HEK293T (cell line): ENCODE measurements around the gene TNFSF9.
"Not testable (repeated sequence)": the region's sequence is repeated elsewhere in the genome, so short reads cannot be mapped to it uniquely, and the experiment has no call there.

Source experiments
- CTCF ChIA-PET: fragments of 350-600 bp; formaldehyde crosslinking; extraction: SDS; loops from one replicate; lab custom pipeline; 2021; ENCODE audit warnings: antibody characterized with exemption, inconsistent platforms; lab: Yijun Ruan, JAX
- POLR2A ChIA-PET: fragments of 350-600 bp; formaldehyde crosslinking; extraction: SDS; loops from one replicate; lab custom pipeline; 2020; ENCODE audit warnings: antibody characterized with exemption, inconsistent platforms; lab: Yijun Ruan, JAX
- DNase-seq: peaks from one replicate; pipeline ENCODE4 v3.0.0; 2012; ENCODE audit warnings: mixed read lengths; ENCODE audit errors: extremely low spot score
- ARNT ChIP-seq: fragments of 450-650 bp; IDR thresholded peaks from 2 replicates; pipeline ENCODE4 v1.6.1; 2017; ENCODE audit warnings: mild to moderate bottlenecking
- BHLHE40 ChIP-seq: fragments of 450-650 bp; IDR thresholded peaks from 2 replicates; pipeline ENCODE4 v1.6.1; 2016; ENCODE audit warnings: mild to moderate bottlenecking, moderate library complexity, borderline replicate concordance
- CTBP1 ChIP-seq: fragments of 450-650 bp; IDR thresholded peaks from 2 replicates; pipeline ENCODE4 v1.6.1; 2016; ENCODE audit warnings: borderline replicate concordance
- ELF4 ChIP-seq: fragments of 450-650 bp; IDR thresholded peaks from 2 replicates; pipeline ENCODE4 v1.6.1; 2017; ENCODE audit warnings: antibody characterized with exemption
- FOXA1 ChIP-seq: fragments of 450-650 bp; IDR thresholded peaks from 2 replicates; pipeline ENCODE4 v1.6.1; 2016; ENCODE audit warnings: mild to moderate bottlenecking
- FOXK2 ChIP-seq: fragments of 450-650 bp; IDR thresholded peaks from 2 replicates; pipeline ENCODE4 v1.6.1; 2016; ENCODE audit warnings: mild to moderate bottlenecking
- FOXM1 ChIP-seq: fragments of 450-650 bp; IDR thresholded peaks from 2 replicates; pipeline ENCODE4 v1.6.1; 2017; ENCODE audit warnings: mild to moderate bottlenecking, borderline replicate concordance
- HDGF ChIP-seq: fragments of 450-650 bp; IDR thresholded peaks from 2 replicates; pipeline ENCODE4 v1.6.1; 2017; ENCODE audit warnings: antibody characterized with exemption, borderline replicate concordance
- L3MBTL2 ChIP-seq: fragments of 450-650 bp; conservative IDR thresholded peaks from 2 replicates; pipeline ENCODE4 v1.6.1; 2016; ENCODE audit warnings: mild to moderate bottlenecking
- LEF1 ChIP-seq: fragments of 450-650 bp; IDR thresholded peaks from 2 replicates; pipeline ENCODE4 v1.6.1; 2017; ENCODE audit warnings: mild to moderate bottlenecking, borderline replicate concordance
- NFRKB ChIP-seq: fragments of 450-650 bp; IDR thresholded peaks from 2 replicates; pipeline ENCODE4 v1.6.1; 2016; ENCODE audit warnings: mild to moderate bottlenecking, moderate library complexity
- SP1 ChIP-seq: fragments of 450-650 bp; IDR thresholded peaks from 2 replicates; pipeline ENCODE4 v1.6.1; 2017
- SUZ12 ChIP-seq: fragments of 450-650 bp; IDR thresholded peaks from 2 replicates; pipeline ENCODE4 v1.6.1; 2016; ENCODE audit warnings: mild to moderate bottlenecking
- TARDBP ChIP-seq: fragments of 450-650 bp; IDR thresholded peaks from 2 replicates; pipeline ENCODE4 v1.6.1; 2016
- ZNF384 ChIP-seq: fragments of 450-650 bp; IDR thresholded peaks from 2 replicates; pipeline ENCODE4 v1.6.1; 2016
- TF ChIP-seq, protein P1 (sequence below): fragments of 450-650 bp; IDR thresholded peaks from 2 replicates; pipeline ENCODE4 v1.6.1; 2016

The TNFSF9 gene

DNA sequence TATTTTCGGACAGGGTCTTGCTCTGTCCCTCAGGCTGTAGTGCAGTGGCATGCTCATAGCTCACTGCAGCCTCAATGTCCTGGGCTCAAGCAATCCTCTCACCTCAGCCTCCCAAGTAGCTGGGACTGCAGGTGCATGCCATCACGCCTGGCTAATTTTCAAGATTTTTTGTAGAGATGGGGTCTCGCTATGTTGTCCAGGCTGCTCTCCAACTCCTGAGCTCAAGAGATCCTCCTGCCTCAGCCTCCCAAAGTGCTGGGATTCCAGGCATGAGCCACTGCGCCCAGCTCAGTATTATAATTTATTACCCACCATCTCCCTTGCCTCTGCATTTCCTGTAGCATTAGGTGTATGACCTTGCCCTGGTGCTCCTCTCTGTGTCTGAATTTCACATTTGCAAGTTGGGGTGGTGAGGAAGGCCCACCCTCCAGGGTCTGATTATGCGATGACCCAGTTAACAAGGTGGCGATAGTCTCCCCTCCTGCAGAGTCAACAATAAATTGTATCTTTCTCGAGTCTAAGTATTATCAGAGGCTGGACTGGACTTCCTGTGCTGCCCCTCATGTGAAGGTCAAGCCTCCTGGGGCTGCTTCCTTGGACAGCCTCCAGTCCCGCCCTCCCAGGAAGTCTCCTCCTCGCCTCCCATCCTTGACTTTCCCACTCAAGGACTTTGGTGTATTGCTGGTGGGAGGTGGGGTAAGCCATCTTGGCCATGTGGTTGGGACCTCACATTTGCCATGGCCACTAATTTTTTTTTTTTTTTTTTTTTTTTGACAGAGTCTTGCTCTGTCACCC, 27.2 kb upstream of the TNFSF9 start:
- no peak for DNase-seq
- no peak for TF ChIP-seq L3MBTL2
- no peak for TF ChIP-seq LEF1
- TF ChIP-seq TARDBP: no peak
- no peak for TF ChIP-seq BHLHE40
- no peak for TF ChIP-seq CTBP1
- no peak for TF ChIP-seq ZNF384
- no peak for TF ChIP-seq FOXM1
- no peak for TF ChIP-seq ARNT
- no peak for TF ChIP-seq HDGF
- TF ChIP-seq, protein P1, sequence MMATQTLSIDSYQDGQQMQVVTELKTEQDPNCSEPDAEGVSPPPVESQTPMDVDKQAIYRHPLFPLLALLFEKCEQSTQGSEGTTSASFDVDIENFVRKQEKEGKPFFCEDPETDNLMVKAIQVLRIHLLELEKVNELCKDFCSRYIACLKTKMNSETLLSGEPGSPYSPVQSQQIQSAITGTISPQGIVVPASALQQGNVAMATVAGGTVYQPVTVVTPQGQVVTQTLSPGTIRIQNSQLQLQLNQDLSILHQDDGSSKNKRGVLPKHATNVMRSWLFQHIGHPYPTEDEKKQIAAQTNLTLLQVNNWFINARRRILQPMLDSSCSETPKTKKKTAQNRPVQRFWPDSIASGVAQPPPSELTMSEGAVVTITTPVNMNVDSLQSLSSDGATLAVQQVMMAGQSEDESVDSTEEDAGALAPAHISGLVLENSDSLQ: no peak
- no peak for TF ChIP-seq ELF4
- no peak for TF ChIP-seq NFRKB
- no peak for TF ChIP-seq FOXA1
- no peak for TF ChIP-seq SP1
- TF ChIP-seq FOXK2: no peak
- TF ChIP-seq SUZ12: no peak
- POLR2A ChIA-PET: interaction anchor here (1.5 kb wide), 1 partner anchor 44 kb away, joined by 5 read pairs; the partner anchor contains the start of gene SLC25A23
- CTCF ChIA-PET: interaction anchor here (0.5 kb wide), 1 partner anchor 98 kb away, joined by 3 read pairs; no protein-coding TSS in a partner anchor

DNA sequence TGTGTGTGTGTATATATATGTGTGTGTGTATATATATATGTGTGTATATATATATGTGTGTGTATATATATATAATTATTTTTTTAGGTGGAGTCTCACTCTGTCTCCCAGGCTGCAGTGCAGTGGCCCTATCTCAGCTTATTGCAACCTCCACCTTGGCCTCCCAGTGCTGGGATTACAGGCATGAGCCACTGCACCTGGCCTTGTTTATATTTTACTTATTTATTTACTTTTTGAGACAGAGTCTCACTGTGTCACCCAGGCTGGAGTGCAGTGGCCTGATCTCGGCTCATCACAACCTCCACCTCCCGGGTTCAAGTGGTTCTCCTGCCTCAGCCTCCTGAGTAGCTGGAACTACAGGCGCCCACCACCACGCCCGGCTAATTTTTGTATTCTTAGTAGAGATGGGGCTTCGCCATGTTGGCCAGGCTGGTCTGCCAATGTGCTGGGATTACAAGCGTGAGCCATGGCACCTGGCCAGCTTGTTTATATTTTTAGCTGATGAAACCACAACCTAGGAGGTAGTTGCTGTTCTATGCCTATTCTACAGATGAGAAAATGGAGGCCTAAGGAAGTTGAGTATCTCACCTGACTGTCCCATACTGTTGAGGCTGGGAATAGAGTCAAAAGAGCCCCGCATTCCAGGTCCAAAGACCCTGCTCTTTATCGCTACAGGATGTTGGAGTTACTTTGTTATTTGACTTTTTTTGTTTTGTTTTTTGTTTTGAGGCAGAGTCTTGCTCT, 22.6 kb upstream of the TNFSF9 start:
- POLR2A ChIA-PET: interaction anchor here (1.2 to 1.3 kb wide), 2 partner anchors 22 to 230 kb away, joined by 3 to 4 read pairs; partner anchors contain the start of gene TNFSF9
- CTCF ChIA-PET: not testable (repeated sequence)

GRCh38 chr19:6509118-6509971, 21.5 kb upstream of the TNFSF9 start:
- no peak for TF ChIP-seq FOXM1
- no peak for TF ChIP-seq HDGF
- TF ChIP-seq L3MBTL2: no peak
- TF ChIP-seq NFRKB: no peak
- no peak for TF ChIP-seq ELF4
- no peak for TF ChIP-seq FOXA1
- TF ChIP-seq, protein P1: no peak
- TF ChIP-seq BHLHE40: no peak
- no peak for TF ChIP-seq LEF1
- TF ChIP-seq CTBP1: no peak
- DNase-seq: no peak
- ChIA-PET CTCF (no interaction called here), POLR2A (no interaction called here)

More for the DNA sequence above, 22.6 kb upstream of the TNFSF9 start:
- DNase-seq: not testable (repeated sequence)

- no peak for DNase-seq
- CTCF ChIA-PET: interaction anchor here (0.6 kb wide), 1 partner anchor 844 kb away, joined by 6 read pairs; no protein-coding TSS in a partner anchor
Observed at GRCh38 chr19:6510618-6511017, 20.2 kb upstream of the TNFSF9 start.

More at GRCh38 chr19:6510618-6511017, 20.2 kb upstream of the TNFSF9 start:
- TF ChIP-seq SP1 (no peak), ELF4 (no peak), FOXM1 (no peak), FOXK2 (no peak), BHLHE40 (no peak), HDGF (no peak), TARDBP (no peak), ARNT (no peak), L3MBTL2 (no peak), LEF1 (no peak), FOXA1 (no peak), NFRKB (no peak), SUZ12 (no peak), CTBP1 (no peak), ZNF384 (no peak)
- TF ChIP-seq, protein P1: no peak
- POLR2A ChIA-PET: no interaction called here
